Muscle layer of colon (tissue), 2 donors: ENCODE data around the gene TMCC3.

Experiments used
- H3K27ac ChIP-seq: one replicate; pipeline ENCODE4 v1.7.0; 2013; ENCODE audit warnings: low read depth, mild to moderate bottlenecking, low read length, moderate library complexity
- H3K27me3 ChIP-seq, 2 donors: one replicate each; pipeline ENCODE4 v1.7.0; 2013; ENCODE audit warnings: low read length in 2 of 2, mild to moderate bottlenecking in 2 of 2; ENCODE audit not compliant: insufficient read depth in 2 of 2, control insufficient read depth in 1 of 2
- H3K36me3 ChIP-seq: one replicate; pipeline ENCODE4 v1.7.0; 2013; ENCODE audit warnings: mild to moderate bottlenecking, low read length; ENCODE audit not compliant: insufficient read depth
- H3K4me1 ChIP-seq: one replicate; pipeline ENCODE4 v1.7.0; 2013; ENCODE audit warnings: mild to moderate bottlenecking, low read length; ENCODE audit not compliant: insufficient read depth
- H3K4me3 ChIP-seq, 2 donors: one replicate each; pipeline ENCODE4 v1.7.0; 2013; ENCODE audit warnings: low read length in 2 of 2, low read depth in 1 of 2, mild to moderate bottlenecking in 1 of 2, moderate library complexity in 1 of 2
- H3K9ac ChIP-seq: one replicate; pipeline ENCODE4 v1.7.0; 2013; ENCODE audit warnings: low read length
- H3K9me3 ChIP-seq: one replicate; pipeline ENCODE4 v1.7.0; 2013; ENCODE audit warnings: mild to moderate bottlenecking, low read length
- donor health status: abdominal sarcoma.
- donor health status: Adenocarcinoma of cecum.

Gene TMCC3

DNA sequence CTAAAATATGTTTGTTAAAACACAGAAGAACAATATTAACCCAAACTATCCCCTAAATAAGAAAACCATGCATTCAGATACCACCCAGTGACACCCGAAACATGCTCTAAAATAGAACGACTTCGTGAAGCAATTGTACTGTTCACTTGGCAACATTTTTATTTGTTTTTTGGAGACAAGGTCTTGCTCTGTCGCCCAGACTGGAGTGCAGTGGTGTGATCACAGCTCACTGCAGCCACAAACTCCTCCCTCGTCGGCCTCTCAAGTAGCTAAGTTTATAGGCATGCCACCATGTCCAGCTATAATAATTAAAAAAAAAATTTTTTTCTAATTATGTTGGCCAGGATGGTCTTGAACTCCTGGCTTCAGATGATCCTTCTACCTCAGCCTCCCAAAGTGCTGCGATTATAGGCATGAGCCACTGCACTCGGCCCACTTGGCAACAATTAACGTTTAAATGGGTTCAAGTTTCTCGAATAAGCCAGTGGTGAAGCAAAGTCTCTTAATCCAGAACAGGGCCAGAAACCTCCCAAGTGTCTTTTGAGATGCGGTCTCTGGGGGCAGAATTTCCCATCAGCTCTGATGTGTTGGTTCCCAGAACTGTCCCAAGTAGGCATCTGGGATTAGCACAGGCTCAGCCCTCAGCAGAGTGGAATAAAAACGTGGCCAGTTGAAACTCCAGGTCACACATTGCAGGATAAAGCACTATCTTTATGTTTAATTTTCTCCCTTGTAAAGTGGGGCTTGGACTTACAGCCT is 74.5 kb downstream of the TMCC3 start:
- Histone ChIP-seq H3K9me3 (no peaks in the 10 kb centered on the region), H3K4me1 (no peaks in the 10 kb centered on the region), H3K27ac (no peak overlapping the region), H3K27me3 (no peaks in the 10 kb centered on the region), H3K36me3 (peaks cover 6% of the 10 kb centered on the region), H3K4me3 (no peak overlapping the region), H3K9ac (no peak overlapping the region)

DNA sequence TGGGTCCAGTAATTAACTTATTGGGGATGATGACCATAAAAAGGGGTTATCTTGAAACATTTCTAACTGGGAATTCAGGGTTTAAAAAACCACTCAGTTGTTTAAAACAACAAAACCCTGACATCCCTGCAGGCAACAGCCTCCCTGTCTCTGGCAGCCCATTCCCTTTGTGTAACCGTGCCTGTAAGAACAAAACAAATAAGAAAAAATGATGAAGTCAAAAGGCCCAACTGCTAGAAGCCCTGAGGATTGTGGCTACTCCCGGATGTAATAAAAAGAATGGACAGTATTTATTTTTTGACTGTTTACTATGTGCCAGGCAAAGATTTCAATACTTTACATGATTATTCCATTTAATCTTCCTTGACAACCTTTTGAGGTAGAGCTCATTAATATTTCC is 75.3 kb downstream of the TMCC3 start:
- no peaks in the 10 kb centered on the region for H3K9me3 ChIP-seq
- no peaks in the 10 kb centered on the region for H3K27me3 ChIP-seq

DNA sequence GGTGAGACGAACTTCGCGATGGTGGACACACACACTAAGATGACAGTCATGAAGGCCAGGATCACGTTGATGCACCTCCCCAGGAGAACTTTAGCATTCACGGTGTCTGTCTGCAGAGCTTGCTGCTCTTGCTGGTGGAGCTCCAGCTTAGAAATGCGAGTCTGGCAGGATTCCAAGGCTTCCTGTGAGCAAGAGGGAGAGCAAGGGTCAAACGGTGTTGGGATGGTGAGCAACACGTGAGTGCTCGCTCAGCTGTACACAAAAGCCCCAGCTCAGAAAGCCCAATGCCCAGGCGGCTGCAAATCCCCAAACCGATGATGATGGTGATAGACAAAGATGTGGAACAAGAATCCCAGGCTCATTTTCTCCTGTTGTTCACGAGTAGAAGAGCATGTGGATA is 78.8 kb downstream of the TMCC3 start:
- Histone ChIP-seq H3K27ac (no peak overlapping the region), H3K27me3 (no peaks in the 10 kb centered on the region), H3K9ac (no peak overlapping the region), H3K36me3 (peaks cover 21% of the 10 kb centered on the region), H3K4me3 (no peak overlapping the region), H3K4me1 (no peaks in the 10 kb centered on the region), H3K9me3 (no peaks in the 10 kb centered on the region)

More for the DNA sequence above, 75.3 kb downstream of the TMCC3 start:
- H3K4me3 ChIP-seq, result no peak overlapping the region
- H3K4me1 ChIP-seq, result no peaks in the 10 kb centered on the region
- H3K9ac ChIP-seq, result no peak overlapping the region
- no peak overlapping the region for H3K27ac ChIP-seq
- peaks cover 14% of the 10 kb centered on the region for H3K36me3 ChIP-seq

DNA sequence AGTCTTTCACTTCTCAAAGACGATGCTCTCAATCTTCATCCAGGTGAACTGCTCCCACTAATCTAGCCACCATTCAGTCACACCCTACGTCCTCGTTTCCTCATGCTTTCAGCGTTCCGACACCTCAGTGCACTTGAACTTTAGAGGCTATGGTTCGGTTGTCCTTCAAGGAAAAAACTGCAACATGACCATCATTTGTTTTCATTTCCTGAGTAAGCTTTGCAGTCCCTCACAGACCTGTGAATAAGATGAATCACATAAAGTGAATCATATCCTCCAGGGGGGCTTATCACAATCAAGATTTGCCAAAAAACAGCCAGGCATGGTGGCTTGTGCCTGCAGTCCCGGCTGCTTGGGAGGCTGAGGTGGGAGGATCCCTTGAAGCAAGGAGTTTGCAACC is 80.2 kb downstream of the TMCC3 start:
- Histone ChIP-seq H3K9me3 (no peaks in the 10 kb centered on the region), H3K27me3 (no peaks in the 10 kb centered on the region), H3K9ac (no peak overlapping the region), H3K4me3 (no peak overlapping the region), H3K4me1 (no peaks in the 10 kb centered on the region), H3K27ac (no peak overlapping the region), H3K36me3 (peaks cover 17% of the 10 kb centered on the region)

- Histone ChIP-seq H3K9ac (no peak overlapping the region), H3K4me1 (no peaks in the 10 kb centered on the region), H3K27ac (no peak overlapping the region), H3K27me3 (no peaks in the 10 kb centered on the region), H3K4me3 (no peak overlapping the region), H3K9me3 (no peaks in the 10 kb centered on the region), H3K36me3 (peaks cover 17% of the 10 kb centered on the region)
These were observed 82.6 kb downstream of the TMCC3 start for GRCh38 chr12:94567761-94568160.

GRCh38 chr12:94566345-94566744 is 84.0 kb downstream of the TMCC3 start:
- Histone ChIP-seq H3K27ac (no peak overlapping the region), H3K9me3 (no peaks in the 10 kb centered on the region)

GRCh38 chr12:94565683-94566082 is 84.7 kb downstream of the TMCC3 start:
- Histone ChIP-seq H3K9me3 (no peaks in the 10 kb centered on the region), H3K4me3 (no peak overlapping the region), H3K4me1 (no peaks in the 10 kb centered on the region), H3K9ac (no peak overlapping the region), H3K36me3 (peaks cover 13% of the 10 kb centered on the region), H3K27me3 (no peaks in the 10 kb centered on the region), H3K27ac (no peak overlapping the region)

More at GRCh38 chr12:94566345-94566744, 84.0 kb downstream of the TMCC3 start:
- H3K27me3 ChIP-seq, result no peaks in the 10 kb centered on the region
- peaks cover 17% of the 10 kb centered on the region for H3K36me3 ChIP-seq
- peak overlapping the region in 1 of 2 donors; percentile 4 for H3K4me3 ChIP-seq
- H3K9ac ChIP-seq, result no peak overlapping the region
- H3K4me1 ChIP-seq, result no peaks in the 10 kb centered on the region

- H3K36me3 ChIP-seq, result no peaks in the 10 kb centered on the region
- no peak overlapping the region for H3K27ac ChIP-seq
- no peak overlapping the region for H3K4me3 ChIP-seq
- H3K9me3 ChIP-seq, result no peaks in the 10 kb centered on the region
- no peak overlapping the region for H3K9ac ChIP-seq
- H3K27me3 ChIP-seq, result no peaks in the 10 kb centered on the region
- no peaks in the 10 kb centered on the region for H3K4me1 ChIP-seq
These were observed 87.1 kb downstream of the TMCC3 start for GRCh38 chr12:94563286-94563685.

DNA sequence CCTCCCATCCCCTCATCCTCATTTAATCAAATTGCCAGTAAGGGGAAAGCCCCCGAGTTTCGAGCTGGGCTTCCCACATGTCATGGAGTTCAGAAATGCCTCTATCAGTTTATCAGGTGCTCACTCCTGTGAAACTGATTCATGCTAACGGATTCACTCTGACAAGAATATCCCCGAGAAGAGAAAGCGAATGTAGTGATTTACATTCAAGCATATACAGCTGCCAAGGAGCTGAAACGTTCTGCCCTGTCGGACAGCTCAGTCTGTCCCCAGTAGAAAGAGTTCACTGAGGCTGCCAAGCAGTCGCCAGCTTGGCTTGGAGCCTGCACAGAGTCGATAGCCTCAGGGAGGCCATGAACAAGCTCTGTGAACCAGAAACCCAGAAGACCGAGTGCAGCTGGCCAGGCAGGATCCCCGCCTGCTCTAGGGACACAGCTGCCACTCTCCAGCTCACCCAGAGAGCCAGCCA is 88.4 kb downstream of the TMCC3 start:
- Histone ChIP-seq H3K27ac (no peak overlapping the region), H3K9ac (no peak overlapping the region), H3K9me3 (no peaks in the 10 kb centered on the region), H3K4me1 (no peaks in the 10 kb centered on the region), H3K4me3 (no peak overlapping the region), H3K27me3 (no peaks in the 10 kb centered on the region), H3K36me3 (no peaks in the 10 kb centered on the region)

GRCh38 chr12:94560431-94561221 is 89.7 kb downstream of the TMCC3 start:
- Histone ChIP-seq H3K9me3 (no peaks in the 10 kb centered on the region), H3K27ac (no peak overlapping the region), H3K4me3 (no peak overlapping the region), H3K4me1 (no peaks in the 10 kb centered on the region), H3K36me3 (no peaks in the 10 kb centered on the region), H3K27me3 (no peaks in the 10 kb centered on the region), H3K9ac (no peak overlapping the region)

GRCh38 chr12:94558612-94559011 is 91.7 kb downstream of the TMCC3 start:
- no peaks in the 10 kb centered on the region for H3K36me3 ChIP-seq
- H3K9ac ChIP-seq, result no peak overlapping the region
- no peaks in the 10 kb centered on the region for H3K9me3 ChIP-seq
- no peak overlapping the region for H3K4me3 ChIP-seq
- no peak overlapping the region for H3K27ac ChIP-seq
- no peaks in the 10 kb centered on the region for H3K27me3 ChIP-seq
- H3K4me1 ChIP-seq, result no peaks in the 10 kb centered on the region
